Measurements from ENCODE around the gene KAT6B.

DNA sequence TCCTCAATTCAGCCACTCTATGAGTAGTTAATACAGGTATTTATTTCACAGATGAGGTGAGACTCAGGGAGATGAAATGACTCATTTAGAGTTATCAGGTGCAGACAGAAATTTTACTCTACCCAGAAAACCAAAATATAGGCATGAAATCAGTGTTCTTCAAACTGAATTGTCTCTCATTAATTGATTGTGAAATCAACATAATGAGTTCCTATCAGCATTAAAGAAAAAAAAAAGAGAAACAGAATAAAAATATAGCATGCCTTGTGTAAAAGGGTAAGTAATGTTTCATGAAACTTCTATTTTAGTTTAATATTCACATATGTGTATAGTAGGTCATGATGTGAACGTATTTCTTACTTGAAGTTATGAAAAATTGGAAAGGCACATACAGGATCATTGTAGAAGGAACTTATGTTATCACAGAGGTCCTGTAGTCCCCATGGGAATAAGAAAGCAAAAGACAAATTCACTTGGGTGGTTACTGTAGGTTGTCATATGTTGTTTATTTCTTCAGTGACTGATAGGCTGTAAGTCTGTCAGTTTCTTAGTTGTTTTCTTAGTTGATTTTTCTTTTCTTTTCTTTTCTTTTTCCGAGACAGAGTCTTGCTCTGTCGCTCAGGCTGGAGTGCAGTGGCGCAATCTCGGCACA lies 47.5 kb downstream of the KAT6B start:
- TF ChIP-seq, protein P1, sequence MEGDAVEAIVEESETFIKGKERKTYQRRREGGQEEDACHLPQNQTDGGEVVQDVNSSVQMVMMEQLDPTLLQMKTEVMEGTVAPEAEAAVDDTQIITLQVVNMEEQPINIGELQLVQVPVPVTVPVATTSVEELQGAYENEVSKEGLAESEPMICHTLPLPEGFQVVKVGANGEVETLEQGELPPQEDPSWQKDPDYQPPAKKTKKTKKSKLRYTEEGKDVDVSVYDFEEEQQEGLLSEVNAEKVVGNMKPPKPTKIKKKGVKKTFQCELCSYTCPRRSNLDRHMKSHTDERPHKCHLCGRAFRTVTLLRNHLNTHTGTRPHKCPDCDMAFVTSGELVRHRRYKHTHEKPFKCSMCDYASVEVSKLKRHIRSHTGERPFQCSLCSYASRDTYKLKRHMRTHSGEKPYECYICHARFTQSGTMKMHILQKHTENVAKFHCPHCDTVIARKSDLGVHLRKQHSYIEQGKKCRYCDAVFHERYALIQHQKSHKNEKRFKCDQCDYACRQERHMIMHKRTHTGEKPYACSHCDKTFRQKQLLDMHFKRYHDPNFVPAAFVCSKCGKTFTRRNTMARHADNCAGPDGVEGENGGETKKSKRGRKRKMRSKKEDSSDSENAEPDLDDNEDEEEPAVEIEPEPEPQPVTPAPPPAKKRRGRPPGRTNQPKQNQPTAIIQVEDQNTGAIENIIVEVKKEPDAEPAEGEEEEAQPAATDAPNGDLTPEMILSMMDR (conservative IDR thresholded peaks at IDR 0.05 in 1 of 2, IDR thresholded peaks at IDR 0.05 in 1 of 2; ENCODE audit: low read depth in 1 of 2, low read length in 2 of 2): no peak
- TF ChIP-seq EZH2 (IDR thresholded peaks at IDR 0.05; ENCODE audit: low read length, missing control alignments): no peak

All from fibroblast of lung (primary cell).